ENCODE measurements around the gene BCL2L11. TPM values are rescaled to one million over a fixed set of nuclear protein-coding genes. Genes with fewer than 3 reads are reported as not detected.

The BCL2L11 gene
- total RNA-seq, 1 experiment from 2014 or later, result 21.2 TPM

GRCh38 chr2:111071600-111072171 is 49.0 kb upstream of the BCL2L11 start:
- Histone ChIP-seq H3K4me1 (ENCODE audit: insufficient read depth, low read length) (no peaks in the 10 kb centered on the region; the same call in 1 of the 2 replicates), H4K91ac (ENCODE audit: insufficient read length, low read depth, low read length) (no peak overlapping the region), H2BK12ac (ENCODE audit: insufficient read length, low read depth, low read length) (no peak overlapping the region), H3T11ph (ENCODE audit: low read length) (no peak overlapping the region), H2BK15ac (ENCODE audit: low read depth, low read length) (no peak overlapping the region), H3K56ac (ENCODE audit: insufficient read length, low read depth, low read length) (no peak overlapping the region), H3K79me1 (ENCODE audit: insufficient read depth, low read depth, low read length, poor library complexity, severe bottlenecking) (no peaks in the 10 kb centered on the region), H3K4ac (ENCODE audit: low read depth, low read length) (no peak overlapping the region), H4K20me1 (ENCODE audit: control insufficient read depth, insufficient read depth, insufficient read length) (no peaks in the 10 kb centered on the region), H2BK120ac (ENCODE audit: low read depth, low read length, poor library complexity, severe bottlenecking) (no peak overlapping the region), H4K5ac (ENCODE audit: insufficient read length, low read depth, low read length) (no peak overlapping the region), H3K27me3 (ENCODE audit: insufficient read depth, low read length) (no peaks in the 10 kb centered on the region), H3K18ac (ENCODE audit: insufficient read length, low read depth, low read length) (no peak overlapping the region), H2BK5ac (ENCODE audit: insufficient read length, low read length) (no peak overlapping the region), H3K23me2 (ENCODE audit: insufficient read length, low read depth, low read length, poor library complexity, severe bottlenecking) (no peaks in the 10 kb centered on the region), H3K27ac (ENCODE audit: insufficient read length, low read depth, low read length) (no peak overlapping the region), H4K8ac (replicated peaks; ENCODE audit: insufficient read length, low read depth, low read length) (no peak overlapping the region), H3K9ac (ENCODE audit: extremely low read depth, insufficient read length, low read length) (no peak overlapping the region), H3K9me3 (ENCODE audit: control insufficient read depth, low read depth, low read length) (peaks cover 5% of the 10 kb centered on the region), H3K14ac (ENCODE audit: insufficient read depth, low read length) (no peak overlapping the region), H3K23ac (ENCODE audit: insufficient read length, low read depth, low read length) (no peak overlapping the region), H2AK5ac (ENCODE audit: insufficient read length, low read length) (no peak overlapping the region), H2AFZ (ENCODE audit: low read length) (no peak overlapping the region), H3K79me2 (ENCODE audit: insufficient read depth, low read length) (no peaks in the 10 kb centered on the region), H2BK20ac (ENCODE audit: low read depth, low read length, poor library complexity, severe bottlenecking) (no peak overlapping the region), H3K4me2 (ENCODE audit: insufficient read depth, insufficient read length, low read length) (no peak overlapping the region)
- DNase-seq, result no peak
- Mint-ChIP-seq H3K27ac (no peak overlapping the region; a peak in 1 of 7 replicates), H3K4me3 (no peak overlapping the region), H3K27me3 (ENCODE audit: low read depth) (no peaks in the 10 kb centered on the region), H3K9me3 (peaks cover 20 to 29% of the 10 kb centered on the region in 2 experiments), H3K36me3 (ENCODE audit: insufficient read depth in 1 of 3, low read depth in 3 of 3) (peaks cover 19 to 32% (median 29%) of the 10 kb centered on the region in 3 experiments), H3K4me1 (peaks cover 15 to 31% of the 10 kb centered on the region in 2 experiments)
- no CpG with 5 or more reads among the region's 5 CpGs for WGBS (ENCODE audit: extremely low coverage, insufficient read length, low lambda C conversion rate)
- no peak for TF ChIP-seq CTCF (conservative IDR thresholded peaks at IDR 0.05)

All from H9 (cell line).